Jurkat, Clone E6-1 (cell line): ENCODE measurements around the gene ATP8B1.
"Not testable (repeated sequence)": the region's sequence is repeated elsewhere in the genome, so short reads cannot be mapped to it uniquely, and the experiment has no call there.

Experiments used
- DNase-seq: peaks from one replicate; pipeline ENCODE4 v3.0.0-alpha.2; 2011; ENCODE audit warnings: low read depth, low spot score
- H3K4me3 ChIP-seq: 2 replicates; pipeline ENCODE4 v1.5.1; 2011; ENCODE audit warnings: mild to moderate bottlenecking, low read length, control low read depth, moderate library complexity

ATP8B1 gene

DNA sequence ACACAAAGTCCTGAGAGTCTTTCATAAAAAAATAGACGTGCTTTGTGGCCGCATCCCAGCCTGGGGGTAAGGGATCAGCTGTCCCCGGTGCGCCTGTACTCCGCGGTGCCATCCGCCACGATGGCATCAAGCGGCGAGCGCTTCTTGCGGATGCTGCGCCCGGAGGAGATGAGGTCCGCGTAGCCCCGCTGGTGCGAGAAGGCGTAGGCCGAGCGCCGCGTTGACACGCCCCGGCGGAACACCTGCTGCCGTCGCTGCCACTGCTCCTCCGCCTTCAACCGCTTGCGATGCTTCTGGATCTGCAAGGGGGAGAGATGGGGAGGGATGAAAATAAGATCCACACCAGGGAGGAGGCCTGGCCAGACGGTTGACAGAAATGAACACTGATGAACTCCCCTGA lies 154.7 kb downstream of the ATP8B1 start:
- DNase-seq, result no peak
- no peak overlapping the region for H3K4me3 ChIP-seq

DNA sequence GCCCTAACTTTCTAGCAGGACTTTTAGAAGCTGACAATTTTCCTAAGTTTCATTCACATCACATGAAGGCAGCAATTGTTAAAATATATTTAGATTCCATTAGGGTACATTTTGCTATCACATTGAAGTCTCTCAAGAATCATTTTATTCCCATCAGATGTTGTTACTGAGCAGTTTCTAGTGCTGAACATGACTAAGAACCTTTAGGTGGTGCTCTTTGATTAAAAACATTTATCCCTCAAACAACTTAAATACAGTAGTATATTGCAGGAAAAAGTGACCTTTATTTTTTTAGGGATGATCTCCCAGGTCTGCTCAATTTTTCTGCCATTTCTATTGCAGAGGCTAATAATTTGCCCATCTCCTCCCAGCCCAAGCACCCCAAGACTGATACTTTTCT lies 158.6 kb downstream of the ATP8B1 start:
- H3K4me3 ChIP-seq, result no peak overlapping the region
- no peak for DNase-seq

DNA sequence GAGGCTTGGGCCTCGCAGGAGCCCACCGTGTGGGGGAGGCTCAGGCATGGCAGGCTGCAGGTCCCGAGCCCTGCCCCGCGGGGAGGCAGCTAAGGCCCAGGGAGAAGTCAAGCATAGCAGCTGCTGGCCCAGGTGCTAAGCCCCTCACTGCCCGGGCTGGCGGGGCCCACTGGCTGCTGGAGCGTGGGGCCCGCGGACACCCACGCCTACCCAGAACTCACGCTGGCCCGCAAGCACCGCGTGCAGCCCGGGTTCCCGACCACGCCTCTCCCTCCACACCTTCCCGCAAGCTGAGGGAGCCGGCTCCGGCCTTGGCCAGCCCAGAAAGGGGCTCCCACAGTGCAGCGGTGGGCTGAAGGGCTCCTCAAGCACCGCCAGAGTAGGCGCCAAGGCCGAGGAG lies 159.4 kb downstream of the ATP8B1 start:
- not testable (repeated sequence) for H3K4me3 ChIP-seq

DNA sequence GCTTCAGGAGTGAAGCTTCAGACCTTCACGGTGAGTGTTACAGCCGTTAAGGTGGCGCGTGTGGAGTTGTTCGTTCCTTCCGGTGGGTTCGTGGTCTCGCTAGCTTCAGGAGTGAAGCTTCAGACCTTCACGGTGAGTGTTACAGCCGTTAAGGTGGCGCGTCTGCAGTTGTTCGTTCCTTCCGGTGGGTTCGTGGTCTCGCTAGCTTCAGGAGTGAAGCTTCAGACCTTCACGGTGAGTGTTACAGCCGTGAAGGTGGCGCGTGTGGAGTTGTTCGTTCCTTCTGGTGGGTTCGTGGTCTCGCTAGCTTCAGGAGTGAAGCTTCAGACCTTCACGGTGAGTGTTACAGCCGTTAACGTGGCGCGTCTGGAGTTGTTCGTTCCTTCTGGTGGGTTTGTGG lies 160.7 kb downstream of the ATP8B1 start:
- not testable (repeated sequence) for H3K4me3 ChIP-seq, DNase-seq

More for the DNA sequence above, 159.4 kb downstream of the ATP8B1 start:
- DNase-seq, result not testable (repeated sequence)

DNA sequence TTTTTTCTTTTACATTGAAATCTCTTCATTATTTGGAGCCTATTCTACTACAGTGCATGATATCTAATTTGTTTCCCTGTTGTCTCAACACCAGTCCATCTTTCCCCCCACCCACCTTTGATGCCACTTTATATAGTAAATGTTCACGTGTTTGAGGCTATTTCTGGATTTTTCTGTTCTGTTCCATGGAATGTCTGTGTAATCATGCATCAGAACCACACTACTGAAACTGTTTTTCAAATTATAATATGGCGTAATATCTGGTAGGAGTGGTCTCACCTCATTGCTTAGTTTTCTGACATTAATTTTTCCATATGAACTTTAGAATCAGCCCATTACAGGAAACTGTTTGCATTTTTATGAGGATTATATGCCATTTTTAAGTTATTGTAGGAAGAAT lies 162.4 kb downstream of the ATP8B1 start:
- no peak for DNase-seq

DNA sequence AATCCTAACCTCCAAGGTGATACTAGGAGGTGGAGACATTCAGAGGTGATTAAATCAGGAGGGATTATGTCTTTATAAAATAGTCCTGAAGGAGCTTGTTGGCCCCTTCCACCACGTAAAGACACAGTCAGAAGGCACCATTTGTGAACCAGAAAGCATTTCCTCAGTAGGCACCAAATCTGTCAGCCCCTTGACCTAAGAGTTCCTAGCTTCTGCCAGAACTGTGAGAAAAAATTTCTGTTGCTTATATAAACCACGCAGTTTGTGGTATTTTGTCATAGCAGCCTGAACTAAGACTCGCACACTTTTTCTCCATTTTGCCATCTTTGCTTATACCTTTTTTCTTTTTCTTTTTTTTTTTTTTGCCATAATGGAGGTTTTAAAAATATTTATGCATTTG lies 162.9 kb downstream of the ATP8B1 start:
- no peak for DNase-seq
- no peak overlapping the region for H3K4me3 ChIP-seq

More for the DNA sequence above, 162.4 kb downstream of the ATP8B1 start:
- no peak overlapping the region for H3K4me3 ChIP-seq

DNA sequence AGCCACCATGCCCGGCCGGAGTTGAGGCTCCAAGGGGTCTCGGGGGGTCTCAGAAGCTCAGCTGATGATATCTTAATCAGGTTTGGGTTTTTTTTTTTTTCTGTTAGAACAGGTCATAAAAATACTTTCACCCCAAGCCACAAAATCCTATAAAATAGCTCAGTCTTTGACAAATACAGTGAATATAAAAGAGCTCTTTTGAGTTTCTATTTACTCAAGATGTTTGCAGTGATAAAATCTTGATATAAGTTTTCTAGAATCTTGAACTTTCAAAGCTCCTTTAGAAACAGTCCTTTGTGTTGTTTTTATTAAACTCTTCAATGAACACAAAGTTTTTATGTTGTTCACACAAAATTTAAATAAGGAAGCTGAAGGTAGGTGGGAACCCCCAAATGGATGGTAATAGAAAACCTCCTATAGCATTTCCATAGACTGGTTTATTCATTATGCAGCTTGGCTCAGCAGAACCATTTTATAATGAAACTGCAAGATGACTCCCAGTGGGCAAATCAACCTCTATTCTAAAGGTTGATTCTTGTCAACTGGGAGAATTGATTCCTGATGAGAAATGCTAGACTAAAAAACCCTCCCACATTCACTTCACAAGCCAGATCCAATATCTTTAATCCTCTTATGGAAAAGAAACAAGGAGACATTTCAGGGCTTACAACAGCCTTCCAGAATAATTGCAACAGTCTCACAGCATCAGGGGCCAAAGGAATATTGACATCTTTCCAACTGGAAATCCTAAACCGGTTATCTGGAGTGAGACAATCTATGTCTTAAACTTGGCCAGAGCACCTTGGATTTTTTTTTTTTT lies 167.9 kb downstream of the ATP8B1 start:
- no peak overlapping the region for H3K4me3 ChIP-seq
- DNase-seq, result no peak

DNA sequence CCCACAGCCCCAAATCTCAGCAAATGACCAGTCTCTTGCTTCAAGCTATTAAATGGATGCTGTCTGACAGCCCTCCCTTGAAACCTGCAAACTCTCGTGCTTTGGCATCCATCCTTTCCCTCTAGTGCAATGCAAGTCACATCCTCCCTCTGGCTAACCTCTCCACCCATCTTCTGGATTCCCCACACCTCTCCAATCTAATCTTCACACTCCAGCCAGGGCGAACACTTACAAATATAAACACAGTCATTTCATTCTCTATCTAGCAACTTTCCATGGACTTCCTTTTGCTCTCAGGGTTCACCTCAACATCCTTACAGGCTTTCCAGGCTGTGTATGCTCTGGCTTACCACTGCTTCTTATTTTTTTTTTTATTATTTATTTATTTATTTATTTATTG lies 171.4 kb downstream of the ATP8B1 start:
- H3K4me3 ChIP-seq, result no peak overlapping the region
- DNase-seq, result no peak

DNA sequence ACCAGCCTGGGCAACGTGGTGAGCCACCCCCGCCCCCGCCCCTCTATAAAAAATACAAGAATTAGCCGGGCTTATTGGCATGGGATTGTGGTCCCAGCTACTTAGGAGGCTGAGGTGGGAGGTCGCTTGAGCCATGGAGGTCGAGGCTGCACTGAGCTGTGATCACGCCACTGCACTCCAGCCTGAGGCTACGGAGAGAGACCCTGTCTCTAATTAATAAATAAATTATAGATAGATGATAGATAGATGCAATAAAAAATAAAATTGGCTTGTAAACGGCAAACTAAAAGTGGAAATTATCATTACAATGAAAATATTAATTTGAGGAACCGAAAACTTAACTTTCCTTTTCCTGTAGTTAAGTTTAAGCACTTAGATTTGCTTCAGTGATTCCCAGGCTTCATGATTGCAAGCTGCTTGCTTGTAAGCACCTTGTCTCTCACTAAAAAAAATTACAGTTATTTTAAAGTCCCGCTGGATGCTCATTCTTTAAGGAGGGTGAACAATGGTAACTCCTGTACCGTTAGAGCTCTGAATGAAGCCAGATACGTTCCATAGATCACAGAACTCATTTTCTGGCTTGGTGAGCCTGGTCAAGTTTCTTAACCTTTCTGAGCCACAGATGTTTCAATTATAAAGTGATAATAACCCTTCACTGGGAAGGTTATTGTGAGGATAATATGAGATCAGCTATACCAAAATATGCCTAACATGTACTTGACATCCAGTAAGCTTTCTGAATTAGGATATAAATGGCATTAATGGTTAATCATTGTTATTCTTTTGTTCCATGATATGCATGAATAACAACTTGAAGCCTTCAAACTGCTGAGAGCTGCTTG lies 172.1 kb downstream of the ATP8B1 start:
- H3K4me3 ChIP-seq, result peak overlapping the region; percentile 83
- no peak for DNase-seq

DNA sequence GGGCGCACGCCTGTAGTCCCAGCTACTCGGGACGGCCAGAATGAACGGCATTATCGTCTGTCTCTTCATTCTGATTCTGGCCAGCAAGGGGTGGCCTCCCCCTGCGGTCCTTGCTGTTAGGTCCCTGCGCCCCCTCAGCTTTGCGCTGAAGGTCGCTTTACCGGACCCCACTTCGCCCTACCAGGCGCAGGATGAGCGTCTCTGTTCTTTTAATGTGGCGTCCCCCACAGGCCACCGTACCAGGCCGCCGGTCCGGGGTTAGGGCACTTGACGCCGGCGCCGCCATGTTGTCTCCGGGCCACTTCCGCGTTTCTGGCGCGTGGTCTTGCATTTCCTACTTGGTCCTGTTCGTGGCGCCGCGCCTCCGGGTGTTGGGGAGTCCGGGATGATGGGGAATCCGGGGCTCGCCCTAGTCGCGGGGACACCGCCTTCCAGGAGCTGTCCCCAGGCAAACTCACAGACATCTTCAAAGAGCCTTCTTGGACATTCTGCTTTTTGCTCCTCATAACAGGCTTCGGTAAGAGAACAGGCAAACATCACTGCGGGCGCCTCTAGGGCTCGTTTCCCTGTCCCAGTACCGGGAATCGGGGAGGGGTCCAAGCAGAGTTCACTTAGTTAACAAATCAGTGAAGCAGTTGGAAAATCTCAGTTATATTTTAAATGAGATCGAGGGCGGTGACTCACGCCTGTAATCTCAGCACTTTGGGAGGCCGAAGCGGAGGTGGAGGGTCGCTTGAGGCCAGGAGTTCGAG lies 172.9 kb downstream of the ATP8B1 start:
- H3K4me3 ChIP-seq, result peak overlapping the region; percentile 83
- peak; percentile 91 for DNase-seq

DNA sequence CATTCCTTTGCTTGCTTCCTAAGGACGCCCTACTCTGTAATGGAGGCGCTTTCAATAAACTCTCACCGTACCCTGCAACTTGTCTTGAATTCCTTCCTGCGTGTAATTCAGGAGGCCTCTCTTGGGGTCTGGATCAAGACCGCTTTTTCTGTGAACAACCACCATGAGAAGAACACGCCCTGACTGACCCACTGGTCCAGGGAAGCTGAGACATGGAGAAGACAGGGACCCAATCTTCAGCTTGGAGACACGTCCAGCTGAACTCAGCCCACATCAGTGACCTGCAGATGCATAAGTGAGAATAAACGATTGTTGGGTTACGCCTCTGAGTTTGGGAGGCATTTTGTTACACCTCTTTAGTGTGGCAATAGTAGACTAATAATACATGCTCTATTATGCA lies 173.7 kb downstream of the ATP8B1 start:
- peak overlapping the region; percentile 83 for H3K4me3 ChIP-seq
- DNase-seq, result no peak

DNA sequence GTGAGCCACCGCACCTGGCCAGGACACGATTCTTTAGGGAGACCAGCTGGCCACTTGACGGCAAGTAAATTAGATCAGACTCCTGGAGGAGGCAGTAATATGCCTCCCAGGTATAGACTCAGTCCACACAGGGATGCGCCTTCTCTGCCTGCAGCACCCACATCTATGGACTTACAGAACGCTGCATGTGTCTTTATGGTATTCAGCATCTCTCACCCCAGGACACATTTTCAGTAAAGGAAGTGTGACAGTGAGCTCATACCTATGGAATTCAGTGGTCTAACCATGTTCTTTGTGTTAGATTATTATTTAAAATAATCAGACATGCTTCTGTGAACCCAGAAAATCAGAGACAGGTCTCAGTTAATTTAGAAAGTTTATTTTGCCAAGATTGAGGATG lies 175.6 kb downstream of the ATP8B1 start:
- no peak for DNase-seq
- H3K4me3 ChIP-seq, result no peak overlapping the region

DNA sequence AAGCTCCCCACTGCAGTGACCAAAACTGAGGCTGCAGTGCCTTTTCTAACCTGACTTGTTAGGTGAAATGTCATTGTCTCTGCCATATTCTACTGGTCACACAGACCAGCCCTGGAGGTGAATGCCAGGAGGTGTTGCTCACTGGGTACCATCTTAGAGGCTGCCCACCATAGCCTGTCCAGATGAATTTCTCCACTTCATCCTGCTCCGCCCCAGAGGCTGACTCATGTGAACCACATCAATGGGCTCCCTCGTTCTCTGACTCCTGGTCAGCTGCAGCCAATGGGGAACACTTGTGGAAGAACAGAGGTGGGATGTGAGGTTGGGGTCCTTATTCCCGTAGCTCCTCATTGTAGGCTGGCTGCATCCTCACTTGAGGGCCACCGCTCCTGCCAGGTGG lies 178.1 kb downstream of the ATP8B1 start:
- no peak for DNase-seq
- H3K4me3 ChIP-seq, result no peak overlapping the region

DNA sequence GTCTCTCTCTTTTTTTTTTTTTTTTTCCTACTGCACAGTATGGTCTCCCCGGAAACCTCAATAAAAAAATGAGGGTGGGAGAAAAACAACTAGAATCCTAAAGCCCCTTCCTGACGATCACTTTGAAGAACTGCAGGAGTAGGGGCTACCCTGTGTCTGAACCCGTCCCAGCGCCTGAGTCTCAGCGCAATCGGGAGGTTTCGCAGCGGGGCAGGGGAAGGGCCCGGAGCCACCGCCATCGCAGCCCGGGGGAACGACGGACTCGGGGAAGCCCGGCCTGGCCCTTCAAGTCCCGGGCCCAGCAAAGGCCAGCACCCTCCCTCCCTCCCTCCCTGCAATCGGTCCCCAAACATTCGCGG lies 181.9 kb downstream of the ATP8B1 start:
- H3K4me3 ChIP-seq, result peak overlapping the region; percentile 90
- DNase-seq, result no peak

DNA sequence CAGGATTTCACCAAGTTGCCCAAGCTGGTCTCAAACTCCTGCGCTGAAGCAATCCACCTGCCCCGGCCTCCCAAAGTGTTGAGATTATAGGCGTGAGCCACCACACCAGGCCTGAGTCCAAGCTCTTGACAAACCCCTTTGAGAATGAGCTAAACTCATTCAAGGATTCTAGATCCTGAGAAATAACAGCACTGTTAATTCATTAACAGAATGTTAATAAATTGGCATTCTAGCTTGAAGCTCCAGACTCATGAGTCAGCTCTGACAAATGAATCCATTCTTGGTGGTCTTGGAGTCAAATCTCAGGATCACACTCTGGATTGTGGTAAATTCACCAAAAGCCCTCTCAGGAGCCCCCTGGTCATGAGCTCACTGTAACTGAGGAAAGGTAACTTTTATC lies 183.2 kb downstream of the ATP8B1 start:
- H3K4me3 ChIP-seq, result no peak overlapping the region
- DNase-seq, result no peak

DNA sequence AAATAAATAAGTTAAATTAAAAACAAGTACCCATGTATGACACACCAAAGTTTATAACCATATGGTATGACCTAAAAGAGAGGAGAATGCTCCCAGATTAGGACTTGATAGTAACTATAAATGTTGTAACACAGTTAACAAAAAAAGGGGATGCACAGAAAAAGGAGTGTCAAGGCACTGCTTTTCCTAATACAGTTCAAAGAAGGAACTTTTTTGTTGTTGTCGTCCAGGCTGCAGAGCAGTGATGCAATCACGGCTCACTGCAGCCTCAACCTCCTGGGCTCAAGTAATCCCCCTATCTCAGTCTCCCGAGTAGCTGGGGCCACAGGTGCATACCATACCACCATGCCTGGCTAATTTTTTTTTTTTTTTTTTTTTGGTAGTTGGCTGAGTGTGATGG lies 184.2 kb downstream of the ATP8B1 start:
- DNase-seq, result no peak
- no peak overlapping the region for H3K4me3 ChIP-seq

DNA sequence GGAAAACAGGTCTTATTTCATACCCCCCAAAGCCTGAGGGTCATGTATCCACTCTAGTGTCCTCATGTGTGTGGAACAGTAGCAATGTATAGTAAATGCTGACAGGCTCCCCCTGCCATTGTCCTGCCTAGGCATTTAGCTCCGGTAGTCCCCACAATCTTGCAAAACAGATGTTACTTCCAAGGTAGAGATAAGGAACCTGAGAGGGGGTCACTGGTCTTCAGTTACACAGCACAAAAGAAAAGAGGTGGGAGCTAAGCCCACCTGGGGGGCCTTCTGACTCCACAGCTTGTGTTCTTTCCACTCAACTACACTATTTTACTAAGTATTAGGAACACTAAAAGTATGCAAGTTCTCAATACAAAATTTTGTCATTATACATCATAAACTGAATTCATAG lies 199.2 kb downstream of the ATP8B1 start:
- no peak for DNase-seq
- H3K4me3 ChIP-seq, result no peak overlapping the region
